GM18511 (cell line): ENCODE data around the gene TBC1D23.
"Not testable (repeated sequence)": the region's sequence is repeated elsewhere in the genome, so short reads cannot be mapped to it uniquely, and the experiment has no call there.

Source experiments
- ATAC-seq: cut with Tn5 transposase; IDR thresholded peaks from one replicate; pipeline ENCODE4 v1.9.1; 2021; ENCODE audit warnings: mild to moderate bottlenecking, moderate library complexity; ENCODE audit not compliant: unreplicated experiment

TBC1D23 gene

GRCh38 chr3:100254168-100254777, 6.5 kb upstream of the TBC1D23 start:
- peak; percentile 90 for ATAC-seq

- no peak for ATAC-seq
These were observed 4.1 kb upstream of the TBC1D23 start for GRCh38 chr3:100256731-100257151.

GRCh38 chr3:100257586-100257985, 3.2 kb upstream of the TBC1D23 start:
- ATAC-seq: no peak

DNA sequence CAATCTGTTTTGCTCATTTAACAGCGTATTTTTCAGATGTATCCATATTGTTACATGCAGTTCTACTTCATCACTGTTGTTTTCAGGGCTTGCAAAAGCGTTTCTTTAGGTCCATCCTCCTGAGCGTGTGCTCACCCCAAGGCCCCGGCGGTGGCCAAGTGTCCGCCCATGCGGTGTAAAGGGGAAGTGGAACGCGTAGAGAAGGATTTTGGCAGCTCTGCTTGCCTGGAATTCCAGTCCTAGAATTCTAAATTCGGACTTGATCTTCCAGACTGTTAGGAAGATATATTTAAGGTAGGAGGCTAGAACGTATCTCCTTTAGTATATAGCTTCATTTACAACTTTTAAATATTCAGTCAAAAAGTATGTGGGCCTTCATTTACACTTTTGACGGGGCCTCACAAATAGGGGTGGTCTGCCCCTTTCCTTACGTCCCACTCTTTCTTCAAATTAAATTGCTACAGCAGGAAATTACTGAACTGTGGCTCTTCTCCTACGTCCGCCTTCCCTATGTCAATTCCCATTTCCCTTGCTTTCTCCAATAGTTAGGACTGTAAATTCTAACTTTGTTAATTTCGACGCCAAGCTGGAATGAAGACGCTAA, 609 bp upstream of the TBC1D23 start:
- ATAC-seq: no peak

GRCh38 chr3:100261485-100261903, 702 bp downstream of the TBC1D23 start:
- ATAC-seq: no peak

GRCh38 chr3:100262925-100263324, 2.1 kb downstream of the TBC1D23 start:
- ATAC-seq: not testable (repeated sequence)

- ATAC-seq: no peak
These were observed 2.8 kb downstream of the TBC1D23 start for GRCh38 chr3:100263583-100263982.

DNA sequence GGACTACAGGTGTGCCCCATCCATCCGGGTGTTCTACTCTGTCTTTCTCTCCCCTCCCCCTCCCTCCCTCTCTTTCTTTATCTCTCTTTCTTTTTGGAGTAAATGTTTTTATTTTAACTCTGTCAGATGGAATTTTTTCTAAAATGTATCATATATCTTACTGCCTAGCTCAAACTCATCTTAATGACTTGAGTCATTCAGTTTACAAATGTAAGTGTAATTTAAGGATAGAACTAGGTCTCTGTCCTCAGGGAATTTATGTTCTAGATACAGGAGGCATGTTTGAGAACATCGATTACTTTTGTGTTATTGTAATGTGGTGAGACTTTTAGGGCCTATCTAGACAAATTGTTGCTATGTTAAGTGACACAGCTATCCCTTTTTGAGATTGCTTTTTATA, 3.5 kb downstream of the TBC1D23 start:
- ATAC-seq: no peak

DNA sequence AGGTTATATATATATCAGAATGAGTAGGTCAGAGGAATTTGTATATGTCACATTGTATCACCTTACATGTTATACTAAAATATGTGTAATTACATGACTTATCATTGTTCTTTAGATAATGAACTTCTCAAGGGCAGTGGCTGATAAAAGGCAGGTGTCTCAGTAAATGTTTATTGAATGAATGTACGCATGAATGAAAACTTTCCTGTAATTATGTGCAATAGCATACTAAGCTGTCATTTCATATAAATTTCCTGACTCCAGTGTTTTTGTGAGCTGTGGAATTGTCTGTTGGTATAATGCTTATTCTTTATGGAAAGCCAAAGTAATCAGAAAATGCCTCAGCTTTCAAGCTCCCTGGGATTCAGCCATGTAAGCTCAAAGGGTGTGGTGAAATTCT, 4.2 kb downstream of the TBC1D23 start:
- no peak for ATAC-seq

DNA sequence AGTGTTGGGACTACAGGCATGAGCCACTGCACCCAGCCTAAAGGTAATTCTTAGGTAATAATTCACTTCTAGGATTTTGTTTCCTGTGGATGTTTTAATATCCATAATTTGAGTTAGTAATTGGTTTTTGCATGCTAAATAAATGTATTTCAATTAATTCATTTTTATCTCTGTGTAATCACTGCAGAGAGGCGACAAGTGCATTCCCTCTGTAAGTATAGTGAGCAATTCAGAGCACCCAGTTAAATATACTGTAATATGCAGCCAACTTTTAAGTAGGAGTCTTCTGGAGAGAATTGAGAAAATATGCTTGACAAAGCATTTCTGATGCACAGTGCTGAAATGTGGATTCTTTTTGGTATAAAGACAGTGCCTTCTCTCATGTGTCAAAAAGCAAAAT, 5.7 kb downstream of the TBC1D23 start:
- no peak for ATAC-seq

GRCh38 chr3:100268156-100268555, 7.4 kb downstream of the TBC1D23 start:
- no peak for ATAC-seq

DNA sequence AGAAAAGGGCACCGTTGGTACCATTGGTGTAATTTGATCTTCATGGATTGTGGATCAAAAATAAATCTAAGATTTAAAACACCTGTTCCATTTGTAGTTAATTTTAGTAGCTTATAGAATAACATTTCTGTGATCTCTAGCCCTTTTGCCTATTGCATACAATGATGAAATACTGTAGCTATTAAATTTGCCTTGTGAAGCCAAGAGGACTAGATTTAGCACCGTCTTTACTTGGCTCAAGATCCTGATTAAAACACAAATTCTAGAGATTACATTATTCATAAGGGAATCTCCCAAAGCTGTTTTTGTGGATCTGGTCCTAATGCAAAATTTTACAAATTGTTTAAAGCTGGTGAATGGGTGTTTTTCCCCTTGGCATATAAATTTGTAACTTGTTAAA, 8.2 kb downstream of the TBC1D23 start:
- ATAC-seq: no peak

DNA sequence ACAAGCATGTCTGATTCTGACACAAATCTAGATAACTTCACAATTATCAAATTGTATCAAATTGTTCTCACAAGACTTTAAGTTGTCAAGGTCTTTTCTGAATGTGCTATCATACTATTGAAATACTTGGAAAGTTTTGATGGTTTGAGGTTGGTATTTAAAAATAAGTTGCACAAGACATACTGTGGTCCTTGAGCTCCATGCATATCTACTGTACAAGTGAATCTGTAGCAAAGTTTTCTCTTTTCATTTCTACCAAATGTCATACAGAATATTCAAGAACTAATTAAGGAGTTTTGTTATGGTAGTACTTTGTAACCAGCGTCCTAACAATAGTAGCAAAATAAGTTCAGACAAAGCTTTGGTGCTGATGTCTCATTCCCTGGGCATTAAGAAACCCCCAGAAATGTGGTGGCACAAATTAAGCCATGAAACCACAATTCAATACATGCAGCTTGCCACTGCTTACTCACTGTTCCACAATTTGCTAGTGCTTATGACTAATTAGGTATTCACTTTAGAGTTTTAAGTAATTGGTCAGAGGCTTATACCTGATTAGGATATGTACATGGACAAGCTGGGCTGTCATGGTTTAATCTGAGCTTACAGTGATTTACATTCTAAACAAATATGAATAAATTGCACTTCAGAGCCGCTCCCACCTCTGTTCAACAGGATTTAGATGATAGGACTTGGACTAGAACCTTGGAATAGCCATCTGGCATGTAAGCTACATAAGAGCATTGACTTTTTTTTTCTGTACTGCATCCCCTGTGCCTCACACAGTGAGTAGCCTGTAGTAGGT, 8.8 kb downstream of the TBC1D23 start:
- ATAC-seq: no peak

DNA sequence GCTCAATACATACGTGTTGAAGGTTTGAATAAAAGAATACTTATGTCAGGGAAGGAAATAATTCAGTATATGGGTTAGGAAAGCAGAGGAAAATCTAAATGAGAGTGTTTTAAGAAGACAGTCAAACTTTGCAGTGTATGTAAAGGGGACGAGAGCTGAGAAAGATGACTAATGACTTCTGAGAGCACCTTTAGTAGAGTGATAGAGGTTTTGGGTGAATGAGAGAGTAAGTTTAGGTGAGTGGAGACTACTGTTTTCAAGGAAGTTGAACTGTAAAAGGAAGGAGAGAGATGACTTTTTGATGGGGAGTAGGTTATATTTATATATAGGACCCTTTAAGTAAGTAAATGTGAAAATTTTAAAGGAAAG, 9.4 kb downstream of the TBC1D23 start:
- no peak for ATAC-seq

DNA sequence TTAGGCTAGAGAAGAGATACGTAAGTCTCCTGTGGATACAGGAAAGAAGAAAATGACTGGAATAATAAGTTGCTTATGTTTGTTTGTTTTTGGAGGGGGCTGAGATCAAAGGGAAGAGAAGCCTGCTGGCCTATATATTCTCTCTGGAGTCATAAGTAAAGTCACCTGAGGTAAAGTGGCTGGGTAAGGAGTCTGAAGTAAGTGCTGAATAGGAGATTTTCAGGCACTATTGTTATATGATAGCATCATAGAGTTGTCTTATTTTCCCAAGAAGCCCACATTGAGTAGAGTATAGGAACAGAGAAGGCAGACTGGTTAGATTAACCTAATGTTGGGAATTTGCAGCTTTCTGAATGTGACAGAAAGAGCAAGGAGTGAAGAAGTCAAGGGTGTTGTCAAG, 10.7 kb downstream of the TBC1D23 start:
- ATAC-seq: no peak

DNA sequence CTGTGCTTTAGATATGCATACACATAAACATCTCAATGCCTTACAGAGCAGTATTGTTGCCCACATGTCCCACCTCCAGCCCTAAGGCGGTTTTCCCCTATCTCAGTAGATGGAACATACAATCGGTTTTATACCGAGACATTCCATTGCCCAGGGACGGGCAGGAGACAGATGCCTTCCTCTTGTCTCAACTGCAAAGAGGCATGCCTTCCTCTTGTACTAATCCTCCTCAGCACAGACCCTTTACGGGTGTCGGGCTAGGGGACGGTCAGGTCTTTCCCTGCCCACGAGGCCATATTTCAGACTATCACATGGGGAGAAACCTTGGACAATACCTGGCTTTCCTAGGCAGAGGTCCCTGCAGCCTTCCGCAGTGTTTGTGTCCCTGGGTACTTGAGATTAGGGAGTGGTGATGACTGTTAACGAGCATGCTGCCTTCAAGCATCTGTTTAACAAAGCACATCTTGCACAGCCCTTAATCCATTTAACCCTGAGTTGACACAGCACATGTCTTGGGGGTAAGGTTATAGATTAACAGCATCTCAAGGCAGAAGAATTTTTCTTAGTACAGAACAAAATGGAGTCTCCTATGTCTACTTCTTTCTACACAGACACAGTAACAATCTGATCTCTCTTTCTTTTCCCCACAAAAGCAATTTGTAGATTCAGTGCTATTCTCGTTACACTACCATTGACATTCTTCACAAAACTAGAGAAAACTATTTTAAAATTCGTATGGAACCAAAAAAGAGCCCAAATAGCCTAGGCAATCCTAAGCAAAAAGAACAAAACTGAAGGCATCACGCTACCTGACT, 12.2 kb downstream of the TBC1D23 start:
- not testable (repeated sequence) for ATAC-seq

DNA sequence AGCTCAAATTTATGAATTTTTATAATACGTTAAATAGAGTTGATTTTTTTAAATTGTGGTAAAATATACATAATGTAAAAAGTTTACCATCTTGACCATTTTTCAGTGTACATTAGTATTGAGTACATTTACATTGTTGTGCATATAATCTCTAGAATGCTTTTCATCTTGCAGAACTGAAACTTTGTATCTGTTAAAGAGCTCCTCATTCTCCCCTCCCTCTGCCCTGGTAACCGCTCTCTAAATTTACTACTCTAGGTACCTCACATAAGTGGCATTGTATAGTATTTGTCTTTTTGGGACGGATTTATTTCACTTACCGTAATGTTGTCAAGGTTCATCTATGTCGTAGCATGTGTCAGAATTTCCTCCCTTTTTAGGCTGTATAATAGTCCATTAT, 13.6 kb downstream of the TBC1D23 start:
- peak; percentile 54 for ATAC-seq

DNA sequence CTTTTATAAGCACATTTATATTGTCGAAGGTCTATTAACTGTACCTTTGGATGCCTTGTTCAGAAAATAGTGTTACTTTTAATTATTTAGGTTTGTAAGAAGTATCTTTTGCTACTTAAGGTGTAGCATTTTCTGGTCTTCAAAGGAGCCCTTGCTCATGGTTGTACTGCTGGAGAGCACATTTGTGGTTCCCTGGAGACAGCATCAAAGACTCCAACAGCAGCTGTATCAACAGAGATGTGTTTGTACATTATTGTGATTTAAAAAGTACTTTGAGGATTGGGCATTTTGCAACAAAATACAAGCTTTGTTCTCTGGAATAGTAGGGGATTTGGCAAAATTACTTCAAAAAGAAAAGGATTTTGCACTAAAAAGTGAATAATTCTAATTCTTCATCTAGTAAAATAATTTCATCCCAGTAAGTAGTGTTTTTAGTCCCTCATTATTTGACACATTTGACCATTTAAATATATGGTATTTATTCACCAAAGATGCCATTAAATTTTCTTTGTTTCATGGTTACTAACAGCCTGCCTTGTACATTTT, 16.5 kb downstream of the TBC1D23 start:
- no peak for ATAC-seq

GRCh38 chr3:100278910-100279309, 18.1 kb downstream of the TBC1D23 start:
- no peak for ATAC-seq

DNA sequence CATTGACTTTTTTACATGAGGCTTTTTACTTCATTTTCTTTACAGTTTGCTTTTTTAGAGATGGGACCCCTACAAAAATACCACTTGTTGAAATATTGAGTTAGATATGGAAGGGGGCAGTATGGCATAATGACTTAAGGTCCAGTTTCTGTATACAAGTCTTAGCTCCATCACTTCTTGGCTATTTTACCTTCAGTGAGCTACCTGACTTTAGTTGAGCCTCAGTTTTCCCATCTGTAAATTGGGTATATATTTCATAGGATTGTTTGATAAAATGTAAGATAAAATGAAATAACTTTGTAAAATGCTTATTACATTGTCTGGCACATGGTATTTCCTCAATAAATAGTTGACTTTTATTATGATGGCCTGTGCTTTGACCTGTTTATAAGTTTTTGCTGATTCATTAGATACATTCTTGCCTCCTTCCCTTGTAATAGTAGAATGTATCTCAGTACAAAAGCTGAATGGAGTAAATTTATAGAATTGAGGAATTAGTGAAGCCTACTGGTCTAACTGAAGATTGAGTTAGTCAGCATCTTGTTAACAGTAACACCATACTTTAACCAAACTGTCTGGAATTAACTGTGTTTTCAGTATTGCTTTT, 27.6 kb downstream of the TBC1D23 start:
- no peak for ATAC-seq

- ATAC-seq: no peak
These were observed 28.5 kb downstream of the TBC1D23 start for GRCh38 chr3:100289339-100289738.
